RPMI8226 (cell line): Measurements from ENCODE around the gene FOXR1.
"Not testable (repeated sequence)": the region's sequence is repeated elsewhere in the genome, so short reads cannot be mapped to it uniquely, and the experiment has no call there.

ENCODE experiments used
- DNase-seq: peaks from one replicate; pipeline ENCODE4 v3.0.0-alpha.2; 2015

FOXR1 gene

DNA sequence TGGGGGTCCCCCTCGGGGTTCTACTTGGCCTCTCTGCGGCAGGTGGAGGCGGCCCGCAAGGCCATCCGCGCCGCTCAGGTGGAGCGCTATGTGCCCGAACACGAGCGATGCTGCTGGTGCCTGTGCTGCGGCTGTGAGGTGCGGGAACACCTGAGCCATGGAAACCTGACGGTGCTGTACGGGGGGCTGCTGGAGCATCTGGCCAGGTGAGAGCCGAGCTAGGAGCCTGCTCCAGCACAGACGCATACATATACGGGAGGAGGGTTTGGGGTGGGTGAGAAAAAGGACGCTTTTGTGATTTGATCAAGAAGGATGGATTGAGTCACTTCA lies 26.8 kb downstream of the FOXR1 start:
- DNase-seq = no peak

DNA sequence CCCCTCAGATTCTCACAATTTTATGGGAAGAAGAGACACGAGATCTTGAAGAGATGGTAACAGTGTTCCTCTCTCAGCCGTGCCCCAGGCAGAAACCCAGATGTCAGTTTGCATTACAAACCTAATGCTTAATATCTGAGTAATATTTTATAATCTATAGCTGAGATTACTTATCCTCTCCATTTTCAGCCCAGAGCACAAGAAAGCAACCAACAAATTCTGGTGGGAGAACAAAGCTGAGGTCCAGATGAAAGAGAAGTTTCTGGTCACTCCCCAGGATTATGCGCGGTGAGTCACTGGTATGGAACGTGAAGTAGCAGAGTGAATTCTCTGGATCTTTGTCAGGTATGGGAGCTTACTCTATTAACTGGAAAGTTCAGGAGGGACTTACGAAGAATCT lies 27.3 kb downstream of the FOXR1 start:
- no peak for DNase-seq

DNA sequence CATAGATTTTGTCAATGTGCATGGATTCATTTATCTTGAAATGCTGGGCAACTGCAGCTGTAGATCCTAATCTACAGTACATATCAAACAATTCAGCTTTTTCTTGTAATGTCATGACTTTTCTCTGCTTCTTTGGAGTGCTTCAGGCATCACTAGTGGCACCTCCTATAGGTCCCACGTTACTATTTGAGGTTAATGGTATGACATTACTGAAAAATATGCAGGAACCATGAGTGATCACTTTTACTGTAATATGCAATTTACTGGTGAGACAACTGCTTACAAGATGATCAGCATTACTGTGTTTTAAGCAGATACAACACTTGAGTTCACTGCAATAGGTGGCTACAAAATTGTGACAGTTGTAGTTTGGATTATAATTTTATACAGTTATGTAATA lies 29.3 kb downstream of the FOXR1 start:
- no peak for DNase-seq

DNA sequence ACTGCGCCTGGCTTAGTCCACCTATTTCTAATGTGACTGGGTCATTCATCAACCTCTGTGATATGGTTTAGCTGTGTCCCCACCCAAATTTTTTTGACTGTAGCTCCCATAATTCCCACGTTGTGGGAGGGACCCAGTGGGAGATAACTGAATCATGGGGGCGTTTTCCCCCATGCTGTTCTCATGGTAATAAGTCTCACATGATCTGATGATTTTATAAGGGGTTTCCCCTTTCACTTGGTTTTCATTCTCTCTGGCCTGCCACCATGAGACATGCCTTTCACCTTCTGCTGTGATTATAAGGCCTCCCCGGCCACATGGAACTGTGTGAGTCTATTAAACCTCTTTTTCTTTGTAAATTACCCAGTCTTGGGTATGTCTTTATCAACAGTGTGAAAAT lies 35.1 kb downstream of the FOXR1 start:
- DNase-seq = no peak

DNA sequence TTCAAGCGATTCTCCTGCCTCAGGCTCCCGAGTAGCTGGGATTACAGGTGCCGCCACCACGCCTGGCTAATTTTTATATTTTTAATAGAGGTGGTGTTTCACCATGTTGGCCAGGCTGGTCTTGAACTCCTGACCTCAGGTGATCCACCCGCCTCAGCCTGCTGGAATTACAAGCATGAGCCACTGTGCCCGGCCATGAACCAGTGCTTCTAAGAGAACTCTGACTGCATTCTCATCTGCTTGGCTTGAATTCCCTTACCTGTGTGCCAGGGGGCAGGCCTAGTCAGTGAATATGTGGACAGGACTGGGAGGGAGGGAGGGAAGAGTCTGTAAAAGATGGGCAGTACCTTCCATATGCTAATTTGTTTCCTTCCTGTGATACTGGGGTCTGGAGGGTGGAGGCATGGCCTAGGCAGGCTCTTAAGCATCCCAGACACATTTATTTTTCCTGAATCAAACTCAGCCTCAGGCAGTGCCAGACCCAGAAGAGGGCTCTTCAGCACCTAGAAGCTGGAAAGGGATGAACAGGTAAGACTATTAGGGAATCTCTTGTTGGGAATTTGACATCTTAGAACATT lies 40.0 kb downstream of the FOXR1 start:
- no peak for DNase-seq

DNA sequence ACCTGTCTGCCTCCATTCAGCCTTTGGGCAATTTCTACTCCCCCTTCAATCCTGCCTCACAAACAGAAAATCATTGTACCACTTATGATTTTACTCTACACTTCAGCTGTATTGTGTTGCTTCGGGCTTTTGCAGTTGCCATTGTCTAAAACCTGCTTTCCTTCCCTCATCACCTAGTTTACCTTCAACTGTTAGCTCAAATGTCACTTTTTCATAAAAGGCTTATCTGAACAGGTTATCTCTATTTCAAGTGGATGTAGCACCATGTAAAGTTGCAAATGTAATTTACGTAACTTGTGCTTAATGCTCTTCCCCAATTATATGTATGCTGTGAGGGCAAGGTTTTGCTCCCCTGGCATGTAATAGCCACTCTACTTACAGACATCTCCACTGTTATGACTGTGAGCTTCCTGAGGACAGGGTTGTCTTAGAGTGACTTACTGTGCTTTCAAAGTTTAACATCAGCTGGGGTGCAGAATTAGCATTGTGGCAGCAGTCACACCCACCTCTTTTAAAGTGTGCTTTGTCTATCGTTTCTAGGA lies 41.1 kb downstream of the FOXR1 start:
- no peak for DNase-seq

DNA sequence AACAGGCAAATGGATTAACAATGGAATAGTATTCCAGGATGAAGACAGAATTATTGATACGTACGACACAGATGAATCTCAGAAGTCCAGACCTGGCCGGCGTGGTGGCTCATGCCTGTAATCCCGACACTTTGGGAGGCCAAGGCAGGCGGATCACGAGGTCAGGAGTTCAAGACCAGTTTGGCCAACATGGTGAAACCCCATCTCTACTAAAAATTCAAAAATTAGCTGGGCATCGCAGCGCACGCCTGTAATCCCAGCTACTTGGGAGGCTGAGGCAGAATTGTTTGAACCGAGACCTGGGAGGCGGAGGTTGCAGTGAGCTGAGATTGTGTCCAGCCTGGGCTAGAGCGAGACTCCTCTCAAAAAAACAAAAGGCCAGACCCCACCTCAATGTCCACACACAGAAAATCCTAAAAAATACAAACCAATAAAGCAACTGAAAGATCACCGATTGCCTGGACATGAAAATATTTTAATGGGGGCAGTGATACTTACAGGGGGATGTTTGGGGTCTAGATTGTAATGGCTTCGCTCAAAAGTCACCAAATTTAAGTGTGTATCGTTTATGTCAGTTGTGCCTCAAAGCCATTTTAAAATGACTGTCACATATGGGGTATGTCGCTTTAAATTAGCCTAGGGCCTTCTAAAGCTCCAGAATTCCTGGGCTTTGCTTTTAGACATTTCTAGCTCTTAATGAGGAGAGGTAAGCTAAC lies 42.8 kb downstream of the FOXR1 start:
- DNase-seq = no peak

DNA sequence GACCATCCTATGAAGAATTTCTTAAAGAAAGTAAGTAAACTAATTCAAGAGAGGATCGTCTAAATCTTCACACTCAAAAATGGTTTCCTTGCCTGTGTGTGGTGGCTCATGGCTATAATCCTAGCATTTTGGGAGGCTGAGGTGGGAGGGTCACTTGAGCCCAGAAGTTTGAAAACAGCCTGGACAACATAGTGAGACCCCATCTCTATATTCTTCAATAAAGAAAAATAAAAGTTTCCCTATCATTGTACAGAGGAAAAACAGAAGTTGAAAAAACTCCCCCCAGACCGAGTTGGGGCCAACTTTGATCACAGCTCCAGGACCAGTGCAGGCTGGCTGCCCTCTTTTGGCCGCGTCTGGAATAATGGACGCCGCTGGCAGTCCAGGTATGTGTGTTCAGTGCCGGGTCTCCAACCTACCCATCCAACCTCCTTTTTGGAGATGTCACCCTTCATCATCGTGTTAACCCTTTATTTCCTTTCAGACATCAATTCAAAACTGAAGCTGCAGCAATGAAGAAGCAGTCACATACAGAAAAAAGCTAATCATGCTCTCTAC lies 43.6 kb downstream of the FOXR1 start:
- no peak for DNase-seq

DNA sequence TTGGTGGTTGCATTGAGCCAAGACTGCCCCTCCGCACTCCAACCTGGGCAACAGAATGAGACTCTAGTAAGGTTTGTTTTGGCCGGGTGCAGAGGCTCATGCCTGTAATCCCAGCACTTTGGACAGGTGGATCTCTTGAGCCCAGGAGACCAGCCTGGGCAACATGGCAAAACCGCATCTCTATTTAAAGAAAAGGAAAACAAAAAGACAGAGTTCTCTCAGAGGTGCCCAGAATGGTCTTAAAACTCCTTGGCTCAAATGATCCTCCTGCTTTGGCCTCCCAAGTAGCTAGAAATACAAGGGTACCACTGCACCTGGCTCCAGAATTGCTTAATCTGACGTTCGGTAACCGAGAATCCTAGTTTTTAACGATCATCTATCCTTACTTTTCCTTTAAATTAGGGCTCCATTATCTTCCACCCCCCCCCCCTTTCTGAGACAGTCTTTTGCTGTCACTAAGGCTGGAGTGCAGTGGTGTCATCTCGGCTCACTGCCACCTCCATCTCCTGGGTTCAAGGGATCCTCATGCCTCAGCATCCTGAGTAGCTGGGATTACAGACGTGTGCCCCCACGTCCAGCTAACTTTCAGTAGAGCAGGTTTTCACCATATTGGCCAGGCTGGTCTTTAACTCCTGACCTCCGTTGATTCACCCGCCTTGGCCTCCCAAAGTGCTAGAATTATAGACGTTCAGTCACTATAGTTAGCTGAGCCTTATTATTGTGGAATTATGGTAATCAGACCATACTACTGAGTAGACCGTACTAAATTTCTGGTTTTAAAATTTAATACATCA lies 44.9 kb downstream of the FOXR1 start:
- DNase-seq = no peak

DNA sequence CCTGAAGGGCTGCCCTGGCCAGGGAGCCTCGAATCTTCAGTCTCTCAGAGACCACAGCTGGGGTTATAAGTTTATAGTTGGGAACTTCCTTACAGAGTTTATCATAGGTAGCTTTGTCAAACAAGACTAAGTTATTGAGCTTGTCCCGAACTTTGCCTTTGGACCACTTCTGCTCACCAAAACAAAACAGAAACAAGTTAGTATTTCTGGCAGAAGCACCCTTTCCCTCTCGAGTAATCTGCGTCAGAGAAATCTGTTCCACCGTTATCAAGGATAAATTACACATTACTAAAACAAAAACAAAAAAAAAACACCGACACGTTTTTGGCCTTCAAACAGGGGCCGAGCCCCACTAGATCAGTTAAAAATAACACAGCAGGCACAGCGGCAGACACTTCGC lies 45.8 kb downstream of the FOXR1 start:
- DNase-seq = not testable (repeated sequence)

DNA sequence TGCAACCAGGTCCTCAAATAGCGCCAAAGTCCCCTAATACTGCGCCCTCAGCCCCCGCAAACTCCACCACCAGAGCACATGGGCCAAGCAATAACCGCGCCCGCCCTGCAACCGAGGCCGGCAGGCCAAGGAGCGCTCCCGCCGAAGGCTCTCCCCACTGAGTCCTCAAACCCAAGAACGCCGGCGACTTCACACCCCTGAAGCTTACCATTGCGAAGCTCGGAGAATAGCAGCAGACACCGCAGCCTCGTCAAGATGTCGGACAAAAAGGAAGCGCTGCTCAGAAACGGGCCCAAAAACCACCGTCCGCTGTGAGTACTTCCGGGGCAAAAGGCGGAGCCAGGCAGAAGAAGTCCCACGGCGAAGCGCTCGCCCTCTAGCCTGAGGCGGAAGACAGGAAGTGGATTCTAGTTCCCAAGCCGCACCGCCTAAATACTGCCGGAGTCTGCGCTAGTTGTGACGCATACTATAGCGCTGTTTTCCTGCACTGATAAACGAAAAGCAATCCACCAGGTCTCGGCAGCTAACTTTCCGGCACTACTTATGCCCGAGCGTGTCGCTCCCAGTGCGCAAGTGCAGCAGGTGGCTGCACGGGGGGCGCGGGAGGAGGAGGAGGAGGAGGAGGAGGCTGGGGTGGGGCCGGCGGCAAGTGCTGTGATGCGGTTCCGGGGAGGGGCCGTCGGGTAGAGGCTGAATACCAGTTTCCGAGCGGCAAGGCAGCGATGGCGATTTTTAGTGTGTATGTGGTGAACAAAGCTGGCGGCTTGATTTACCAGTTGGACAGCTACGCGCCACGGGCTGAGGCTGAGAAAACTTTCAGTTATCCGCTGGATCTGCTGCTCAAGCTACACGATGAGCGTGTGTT lies 46.7 kb downstream of the FOXR1 start, which contains the start of the genes RPS25 and TRAPPC4:
TSS of gene RPS25 (minus strand) at position 270 of the 865 bp plus-strand sequence. CDS start at position 211, 59 bp downstream.
TSS of gene TRAPPC4 (plus strand) at position 693 of the 865 bp plus-strand sequence. CDS start at position 723, 30 bp downstream.
- DNase-seq = peak; percentile 98

DNA sequence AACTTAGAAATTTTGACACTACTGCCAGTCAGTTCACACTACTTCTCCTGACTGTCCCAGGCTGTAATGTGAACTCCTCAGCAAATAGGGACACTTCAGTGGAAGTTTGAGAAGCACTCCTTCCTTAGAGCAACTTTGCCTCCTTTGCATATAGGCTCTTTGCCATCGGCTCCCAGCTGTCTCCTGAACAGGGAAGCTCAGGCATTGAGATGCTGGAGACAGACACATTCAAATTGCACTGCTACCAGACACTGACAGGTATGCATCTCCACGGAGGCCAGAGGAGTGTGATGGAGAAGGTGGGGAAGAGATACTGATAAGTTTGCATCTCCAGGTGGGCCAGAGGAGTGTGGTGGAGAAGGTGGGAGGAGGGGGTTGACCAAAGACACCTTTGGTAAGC lies 48.4 kb downstream of the FOXR1 start:
- DNase-seq = no peak

DNA sequence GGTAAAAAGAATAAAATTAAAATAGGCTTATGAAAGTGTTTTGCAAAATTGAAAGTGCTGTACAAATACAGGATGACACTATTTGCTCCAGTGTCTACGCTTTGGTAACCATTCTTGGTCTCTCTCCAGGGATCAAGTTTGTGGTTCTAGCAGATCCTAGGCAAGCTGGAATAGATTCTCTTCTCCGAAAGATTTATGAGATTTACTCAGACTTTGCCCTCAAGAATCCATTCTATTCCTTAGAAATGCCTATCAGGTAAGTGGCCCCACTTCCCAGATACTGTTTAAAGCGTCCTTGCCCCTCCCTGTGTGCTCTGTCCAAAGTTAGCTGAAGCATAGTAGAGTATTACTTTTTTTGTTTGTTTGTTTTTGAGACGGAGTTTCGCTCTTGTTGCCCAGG lies 50.1 kb downstream of the FOXR1 start:
- no peak for DNase-seq

DNA sequence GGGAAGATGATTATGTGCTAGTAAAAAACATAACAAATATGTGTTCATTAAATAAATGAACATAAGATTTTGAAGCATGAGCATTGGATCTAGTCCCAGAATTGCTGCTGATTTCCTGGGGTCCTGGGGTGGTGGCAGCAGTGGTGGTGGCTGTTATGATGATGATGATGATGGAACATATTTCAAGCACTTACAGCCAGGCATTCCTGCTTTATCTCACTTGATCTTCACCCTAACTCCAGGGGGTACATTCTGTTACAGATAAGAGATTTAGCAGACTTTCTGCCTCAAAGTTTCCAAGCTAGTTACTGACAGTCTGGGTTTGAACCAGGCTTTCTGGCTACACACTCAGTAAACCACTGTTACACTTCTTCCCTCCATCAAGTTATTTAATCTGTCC lies 52.2 kb downstream of the FOXR1 start:
- DNase-seq = no peak

DNA sequence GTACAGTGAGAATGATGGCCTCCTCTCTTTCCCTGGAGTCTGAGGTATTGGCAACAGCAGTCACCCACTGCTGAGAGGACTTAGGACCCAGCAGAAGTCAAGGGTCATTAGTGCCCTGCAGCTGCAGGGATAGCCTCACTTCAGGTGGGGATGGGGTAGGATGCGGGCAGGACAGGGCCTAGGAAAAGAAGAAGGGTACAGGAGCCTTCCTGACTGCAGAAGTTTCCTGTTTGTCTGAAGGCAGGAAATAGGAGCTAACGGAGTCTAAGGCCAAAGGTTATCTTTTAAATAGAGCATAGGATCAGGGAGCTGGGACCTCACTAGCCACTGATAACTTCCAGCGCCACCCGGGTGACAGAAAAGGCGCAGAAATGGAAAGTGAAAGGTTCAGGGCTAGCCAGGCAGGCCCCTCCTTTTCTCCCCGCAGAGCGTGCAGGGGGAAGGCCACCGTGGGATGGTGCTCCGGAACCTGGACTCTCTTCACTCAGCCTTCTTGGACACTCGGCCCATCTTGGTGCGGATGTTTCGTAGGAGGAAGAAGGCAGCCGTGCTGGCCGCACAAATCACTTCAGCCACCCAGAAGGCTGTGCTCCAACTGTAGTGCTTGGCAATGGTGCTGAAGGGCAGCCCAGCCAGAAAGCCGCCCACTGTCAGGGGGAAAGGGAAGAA lies 53.0 kb downstream of the FOXR1 start:
- no peak for DNase-seq

DNA sequence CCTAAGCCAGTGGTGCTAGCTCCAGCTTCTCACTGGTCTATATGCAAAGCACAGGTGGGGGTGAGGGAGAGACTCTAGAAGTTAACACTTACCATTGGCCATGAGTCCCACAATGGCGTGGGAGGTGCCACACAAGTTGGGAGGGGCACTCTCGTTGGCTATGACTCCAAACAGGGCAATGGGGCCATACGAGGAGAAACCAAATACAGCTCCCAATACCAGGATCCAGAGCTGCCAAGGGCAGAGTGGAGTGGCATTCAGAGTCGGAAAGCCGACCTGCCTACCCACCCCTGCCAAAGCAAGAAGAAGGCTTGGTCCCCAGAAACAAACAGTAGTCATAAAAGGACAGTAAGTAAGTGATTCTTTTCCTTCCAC lies 53.5 kb downstream of the FOXR1 start:
- no peak for DNase-seq

DNA sequence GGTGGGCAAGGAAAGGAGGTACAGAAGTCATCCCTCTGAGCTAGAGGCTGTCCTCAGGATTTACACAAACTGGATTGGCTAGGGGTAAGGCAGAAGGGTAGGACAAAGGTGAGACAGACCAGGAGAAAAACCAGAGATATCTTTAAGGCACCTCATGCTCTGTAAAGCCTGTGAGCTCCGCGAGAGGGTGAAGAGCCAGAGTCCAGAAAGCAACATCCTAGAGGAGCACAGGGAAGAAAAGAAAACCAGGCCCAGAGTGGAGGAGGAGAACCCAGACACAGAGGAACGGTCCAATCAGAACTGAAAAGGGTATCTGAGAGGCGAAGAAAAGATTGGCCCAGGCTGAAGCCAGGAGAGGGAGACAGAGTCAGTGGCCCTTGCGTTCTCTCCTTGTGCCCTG lies 54.0 kb downstream of the FOXR1 start:
- DNase-seq = no peak

DNA sequence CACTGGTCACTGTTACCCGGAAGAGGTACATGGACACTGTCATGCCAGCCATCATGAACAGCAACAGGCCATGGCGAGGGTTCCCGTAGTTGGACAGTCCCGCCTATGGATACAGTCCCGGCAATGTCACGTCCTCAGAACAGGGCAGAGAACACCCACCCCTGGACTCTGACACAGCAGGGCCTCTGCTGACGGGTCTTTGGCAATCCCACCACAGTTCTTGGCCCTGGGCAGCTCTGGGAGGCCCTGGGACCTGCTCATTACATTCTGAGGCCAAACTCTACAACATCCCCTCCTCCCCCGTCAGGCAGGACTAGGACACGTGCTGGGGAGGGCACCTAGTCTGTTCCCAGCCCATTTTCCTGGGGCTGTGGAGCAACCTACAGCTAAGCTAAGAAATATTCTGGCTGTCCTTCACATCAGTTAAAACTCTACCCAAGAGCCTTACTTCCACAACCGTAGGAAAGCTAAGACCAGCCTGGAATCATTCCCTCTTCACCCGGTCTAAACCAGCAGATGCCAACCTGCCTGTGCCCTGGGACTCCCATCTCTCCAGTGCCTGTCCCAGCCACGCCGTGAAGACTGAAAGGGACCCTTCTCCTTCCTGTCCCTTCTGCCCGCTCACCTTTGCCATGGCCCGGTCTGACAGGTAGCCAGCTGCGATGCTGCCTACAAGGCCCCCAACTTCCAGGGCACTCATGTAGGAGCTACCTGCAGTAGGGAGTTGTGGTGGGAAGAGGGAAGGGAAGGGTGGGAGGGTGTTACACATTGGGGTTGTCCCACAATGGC lies 54.6 kb downstream of the FOXR1 start:
- no peak for DNase-seq

DNA sequence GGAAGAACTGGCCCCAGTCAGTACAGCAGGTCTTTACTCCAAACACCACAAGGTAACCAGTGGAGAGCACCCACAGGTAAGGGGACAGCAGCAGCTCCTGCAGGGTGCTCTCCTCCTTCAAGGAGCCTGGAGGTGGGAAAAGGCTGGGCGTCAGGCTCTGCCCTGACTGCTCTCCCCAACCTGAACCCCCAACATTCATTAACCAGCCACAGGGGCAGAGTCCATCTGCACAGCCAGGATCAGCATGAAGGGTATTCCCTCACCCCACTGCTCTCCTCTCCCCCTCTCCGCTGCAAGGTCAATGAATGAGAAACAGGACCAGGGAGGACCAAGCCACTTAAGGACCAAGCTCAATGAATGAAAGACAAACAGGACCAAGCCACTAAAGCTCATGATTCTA lies 55.4 kb downstream of the FOXR1 start:
- no peak for DNase-seq

DNA sequence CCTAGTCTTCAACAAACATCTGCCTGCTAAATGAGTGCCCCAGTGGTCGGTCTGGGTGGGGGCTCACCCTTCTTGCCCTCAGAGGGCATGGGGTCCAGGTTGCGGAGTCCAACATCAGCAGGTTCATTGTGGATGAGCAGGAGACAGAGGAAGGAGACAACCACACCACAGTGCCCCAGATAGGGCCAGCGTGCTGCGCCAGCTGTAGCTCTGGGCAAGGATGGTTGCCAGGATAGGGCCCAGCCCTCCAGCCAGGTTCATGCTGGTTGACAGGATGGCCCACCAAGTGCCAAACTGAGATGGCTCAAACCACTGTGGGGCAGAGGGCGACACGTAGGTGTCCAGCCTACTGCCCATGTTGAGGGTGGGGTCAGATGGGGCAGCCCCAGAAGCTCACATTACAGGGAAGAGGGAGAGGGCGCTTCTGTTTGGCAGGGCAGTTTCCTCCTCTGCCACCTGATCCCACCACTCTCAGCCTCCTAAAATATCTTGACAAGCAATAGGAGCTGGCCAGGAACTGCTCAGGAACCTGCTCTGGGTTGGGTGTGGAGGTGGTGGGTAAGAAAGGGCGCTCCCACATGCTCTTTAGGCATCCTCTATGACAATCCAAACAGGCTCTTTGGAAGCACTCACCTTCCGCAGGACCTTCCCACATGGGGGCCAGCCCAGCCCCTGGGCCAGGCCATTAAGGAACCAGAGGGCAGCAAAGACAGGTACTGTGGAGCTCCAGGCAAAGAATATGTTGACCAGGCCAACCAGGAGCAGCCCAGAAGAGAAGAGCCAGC lies 56.2 kb downstream of the FOXR1 start:
- no peak for DNase-seq
